ENCODE results near the gene ADAMTS16.

- TF ChIP-seq GATA2 (IDR thresholded peaks at IDR 0.05; ENCODE audit: low read depth, low read length), result no peak
- no peak for TF ChIP-seq GATA3 (IDR thresholded peaks at IDR 0.05; ENCODE audit: low read depth, low read length)
Measured at GRCh38 chr5:5134107-5134506, 6.0 kb upstream of the ADAMTS16 start.

Measured in SH-SY5Y (cell line).